HK-2 (cell line): ENCODE measurements around the gene RBMXL3.
"Not testable (repeated sequence)": the region's sequence is repeated elsewhere in the genome, so short reads cannot be mapped to it uniquely, and the experiment has no call there.

Source experiments
- DNase-seq: peaks from one replicate; pipeline ENCODE4 v3.0.0-alpha.2; 2018; ENCODE audit not compliant: unreplicated experiment

Gene RBMXL3

DNA sequence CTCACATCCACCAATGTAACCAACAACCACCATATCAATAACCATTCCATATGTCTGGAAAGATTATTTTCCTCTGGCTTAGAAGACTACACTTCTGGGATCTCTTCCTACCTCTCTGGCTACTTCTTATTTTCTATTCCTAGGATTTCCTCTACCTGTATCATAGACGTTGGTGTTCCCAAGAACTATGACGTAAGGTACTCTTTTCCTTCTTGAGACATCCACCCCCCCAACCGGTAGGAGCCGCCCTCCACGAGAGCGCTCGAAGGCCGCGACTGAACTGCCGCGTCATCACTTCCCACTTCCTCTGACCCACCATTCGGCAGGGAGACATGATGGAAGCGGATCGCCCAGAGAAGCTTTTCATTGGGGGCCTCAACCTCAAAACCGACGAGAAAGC is at the start of gene RBMXL3:
Gene RBMXL3 (plus strand): TSS at position 301 of the 400 bp plus-strand sequence. CDS start 32 bp downstream, at position 333.
- DNase-seq, result no peak

DNA sequence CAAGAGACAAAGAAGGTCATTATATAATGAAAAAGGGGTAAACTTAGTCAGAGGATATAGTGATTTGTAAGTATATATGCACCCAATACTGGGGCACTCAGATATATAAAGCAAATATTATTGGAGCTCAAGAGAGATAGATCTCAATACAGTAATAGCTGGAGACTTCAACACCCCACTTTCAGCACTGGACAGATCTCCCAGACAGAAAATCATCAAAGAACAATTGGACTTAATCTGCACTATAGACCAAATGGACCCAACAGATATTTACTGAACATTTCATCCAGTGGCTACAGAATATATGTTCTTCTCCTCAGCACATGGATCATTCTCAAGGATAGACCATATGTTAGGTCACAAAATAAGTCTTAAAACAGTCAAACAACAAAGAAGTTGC is 47.2 kb upstream of the RBMXL3 start:
- DNase-seq, result no peak

DNA sequence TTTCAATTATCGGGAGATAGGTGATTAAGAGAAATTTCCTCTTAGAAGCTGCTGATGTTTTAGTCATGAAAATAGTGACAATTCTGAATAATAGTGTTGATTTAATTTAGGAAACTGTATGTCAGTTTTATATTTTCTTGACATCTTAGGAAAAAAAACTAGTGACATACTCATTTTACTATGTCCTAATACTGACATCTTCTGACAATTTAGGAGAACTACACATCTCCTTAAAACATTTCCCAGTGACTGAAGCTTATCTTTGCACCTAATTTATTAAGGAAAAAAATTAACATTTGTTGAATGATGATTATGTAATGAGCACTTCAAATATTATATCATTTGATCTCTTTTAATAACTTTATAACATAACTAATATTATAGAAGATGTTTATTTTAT is 42.0 kb upstream of the RBMXL3 start:
- DNase-seq, result no peak

DNA sequence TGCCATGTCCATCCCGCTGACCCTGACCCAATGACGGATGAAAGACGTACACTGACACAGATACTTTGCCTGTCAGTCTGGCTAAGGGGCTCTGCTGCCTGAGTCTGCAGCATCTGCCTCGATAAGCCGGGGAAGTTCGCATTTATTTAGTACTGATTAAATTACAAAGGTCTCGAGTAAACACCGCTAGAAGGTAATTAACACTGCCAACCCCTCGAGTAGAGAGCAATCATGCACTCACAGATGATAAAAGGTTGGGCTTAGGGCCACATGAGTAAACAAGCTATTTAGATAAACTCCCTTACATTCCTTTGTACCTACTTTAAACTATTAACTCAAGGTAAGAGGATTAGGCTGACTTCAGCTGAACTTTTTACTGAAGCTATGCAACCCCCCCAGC is 16.0 kb upstream of the RBMXL3 start:
- DNase-seq, result no peak

DNA sequence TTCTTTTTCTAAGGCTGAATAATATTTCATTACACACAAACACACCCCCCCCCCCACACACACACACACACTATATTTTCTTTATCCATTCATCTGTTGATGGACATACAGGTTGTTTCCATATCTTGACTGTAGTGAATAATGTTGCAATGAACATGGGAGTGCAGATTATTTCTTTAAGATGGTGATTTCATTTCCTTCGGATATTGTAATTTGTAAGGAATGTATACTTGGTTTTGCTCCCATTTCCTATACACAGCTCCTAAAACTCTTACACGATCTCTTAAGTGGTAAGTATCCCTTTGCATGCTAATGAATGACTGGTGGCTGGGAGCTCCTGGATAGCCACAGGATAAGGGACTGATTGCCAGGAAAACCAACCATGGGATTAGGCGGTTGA is 14.7 kb upstream of the RBMXL3 start:
- no peak for DNase-seq

DNA sequence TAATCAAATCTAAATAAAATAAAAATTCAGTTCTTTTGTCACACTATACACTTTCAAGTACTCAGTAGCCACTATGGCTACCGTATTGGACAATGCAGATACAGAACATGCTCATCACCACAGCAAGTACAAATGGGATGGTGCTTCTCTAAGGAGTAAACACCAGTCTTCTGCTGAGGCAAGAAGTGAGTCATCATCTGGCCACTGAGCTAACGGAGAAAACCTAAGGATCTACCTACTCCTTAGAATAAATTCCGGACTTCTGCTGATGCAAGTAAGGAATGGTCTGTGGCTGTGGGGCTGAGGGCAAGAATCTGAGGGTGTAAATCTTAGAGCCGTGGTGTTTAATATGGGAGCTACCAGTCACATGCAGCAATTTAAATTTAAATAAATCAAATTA is 11.3 kb upstream of the RBMXL3 start:
- no peak for DNase-seq

DNA sequence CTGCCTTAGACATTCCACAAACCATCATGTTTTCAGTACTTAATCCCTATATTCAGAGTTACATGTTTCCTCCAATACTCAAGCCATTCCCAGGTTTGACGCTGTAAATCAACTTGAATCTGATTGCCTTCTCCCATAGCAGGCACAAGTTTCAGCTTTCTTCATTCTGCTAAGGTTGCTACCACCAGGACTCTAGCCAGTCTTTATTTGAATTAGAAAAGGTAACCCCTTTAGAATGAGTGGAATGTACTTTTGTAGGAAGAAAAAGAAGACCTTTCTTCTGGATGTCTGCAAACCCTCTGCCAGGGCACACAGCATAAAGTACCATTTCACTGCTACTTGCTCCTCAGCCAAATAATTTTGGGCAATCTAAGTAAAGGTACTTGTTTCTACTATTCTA is 10.7 kb upstream of the RBMXL3 start:
- no peak for DNase-seq

DNA sequence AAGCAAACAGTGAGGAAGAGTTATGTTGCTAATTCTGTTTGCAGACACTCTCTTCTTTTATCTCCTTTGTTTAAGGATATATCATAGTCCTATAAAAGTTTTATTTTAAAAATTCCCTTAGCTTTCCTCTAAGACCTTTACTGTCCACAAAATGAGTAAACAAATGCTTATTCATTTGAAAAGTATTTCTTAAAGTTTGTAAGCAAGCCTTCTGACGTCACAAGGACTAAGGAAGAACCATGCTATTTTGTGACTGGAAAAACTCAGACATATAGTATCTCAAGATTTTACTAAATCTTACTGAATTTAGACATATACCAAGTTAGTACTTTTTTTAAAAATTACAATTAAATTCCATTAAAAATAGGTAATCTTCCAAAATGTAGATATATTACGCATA is 5.2 kb upstream of the RBMXL3 start:
- DNase-seq, result no peak

DNA sequence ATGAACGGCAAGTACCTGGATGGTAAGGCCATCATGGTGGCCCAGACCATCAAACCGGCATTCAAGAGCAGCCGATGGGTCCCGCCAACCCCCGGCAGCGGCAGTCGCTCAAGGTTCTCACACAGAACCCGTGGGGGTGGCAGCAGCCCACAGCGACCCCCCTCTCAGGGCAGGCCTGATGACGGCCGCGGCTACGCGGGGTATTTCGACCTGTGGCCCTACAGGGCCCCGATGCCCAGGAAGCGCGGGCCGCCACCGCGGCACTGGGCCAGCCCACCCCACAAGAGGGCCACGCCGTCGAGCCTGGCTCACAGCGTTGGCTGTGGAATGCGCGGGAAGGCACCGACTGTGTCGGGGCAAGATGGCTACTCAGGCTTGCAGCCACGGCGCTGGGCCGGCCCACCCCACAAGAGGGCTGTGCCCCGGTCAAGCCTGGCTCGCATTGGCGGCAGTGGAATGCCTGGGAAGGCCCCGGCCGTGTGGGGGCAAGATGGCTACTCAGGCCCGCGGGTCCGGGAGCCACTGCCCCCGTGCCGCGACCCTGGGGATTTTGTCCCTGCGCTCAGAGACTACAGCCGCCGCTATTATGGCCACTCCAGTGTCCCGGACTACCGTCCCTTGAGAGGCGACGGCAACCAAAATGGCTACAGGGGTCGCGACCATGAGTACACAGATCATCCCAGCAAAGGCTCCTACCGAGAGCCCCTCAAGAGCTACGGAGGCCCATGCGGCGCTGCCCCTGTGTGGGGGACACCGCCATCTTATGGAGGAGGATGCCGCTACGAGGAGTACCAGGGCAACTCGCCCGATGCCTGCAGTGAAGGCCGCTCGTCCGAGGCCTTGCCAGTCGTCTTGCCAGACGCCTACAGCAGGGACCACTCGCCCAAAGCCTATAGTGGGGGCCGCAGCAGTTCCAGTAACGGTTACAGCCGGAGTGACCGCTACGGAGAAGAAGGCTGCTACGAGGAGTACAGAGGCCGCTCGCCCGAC is 731 bp downstream of the RBMXL3 start:
- no peak for DNase-seq

DNA sequence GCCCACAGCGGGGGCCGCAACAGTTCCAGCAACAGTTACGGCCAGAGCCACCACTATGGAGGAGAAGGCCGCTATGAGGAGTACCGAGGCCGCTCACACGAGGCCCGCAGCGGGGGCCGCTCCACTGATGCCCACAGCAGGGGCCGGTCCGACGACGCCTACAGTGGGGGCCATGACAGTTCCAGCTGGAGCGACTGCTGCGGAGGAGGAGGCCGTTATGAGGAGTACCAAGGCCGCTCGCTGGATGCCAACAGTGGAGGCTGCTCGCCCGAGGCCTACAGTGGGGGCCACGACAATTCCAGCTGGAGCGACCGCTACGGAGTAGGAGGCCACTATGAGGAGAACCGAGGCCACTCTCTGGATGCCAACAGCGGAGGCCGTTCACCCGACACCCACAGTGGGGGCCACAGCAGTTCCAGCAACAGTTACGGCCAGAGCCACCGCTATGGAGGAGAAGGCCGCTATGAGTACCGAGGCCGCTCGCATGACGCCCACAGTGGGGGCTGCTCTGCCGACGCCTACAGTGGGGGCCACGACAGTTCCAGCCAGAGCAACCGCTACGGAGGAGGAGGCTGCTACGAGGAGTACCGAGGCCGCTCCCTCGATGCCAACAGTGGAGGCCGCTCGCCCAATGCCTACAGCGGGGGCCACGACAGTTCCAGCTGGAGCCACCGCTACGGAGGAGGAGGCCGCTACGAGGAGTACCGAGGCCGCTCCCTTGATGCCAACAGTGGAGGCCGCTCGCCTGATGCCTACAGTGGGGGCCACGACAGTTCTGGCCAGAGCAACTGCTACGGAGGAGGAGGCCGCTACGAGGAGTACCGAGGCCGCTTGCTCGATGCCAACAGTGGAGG is 1.7 kb downstream of the RBMXL3 start:
- no peak for DNase-seq

DNA sequence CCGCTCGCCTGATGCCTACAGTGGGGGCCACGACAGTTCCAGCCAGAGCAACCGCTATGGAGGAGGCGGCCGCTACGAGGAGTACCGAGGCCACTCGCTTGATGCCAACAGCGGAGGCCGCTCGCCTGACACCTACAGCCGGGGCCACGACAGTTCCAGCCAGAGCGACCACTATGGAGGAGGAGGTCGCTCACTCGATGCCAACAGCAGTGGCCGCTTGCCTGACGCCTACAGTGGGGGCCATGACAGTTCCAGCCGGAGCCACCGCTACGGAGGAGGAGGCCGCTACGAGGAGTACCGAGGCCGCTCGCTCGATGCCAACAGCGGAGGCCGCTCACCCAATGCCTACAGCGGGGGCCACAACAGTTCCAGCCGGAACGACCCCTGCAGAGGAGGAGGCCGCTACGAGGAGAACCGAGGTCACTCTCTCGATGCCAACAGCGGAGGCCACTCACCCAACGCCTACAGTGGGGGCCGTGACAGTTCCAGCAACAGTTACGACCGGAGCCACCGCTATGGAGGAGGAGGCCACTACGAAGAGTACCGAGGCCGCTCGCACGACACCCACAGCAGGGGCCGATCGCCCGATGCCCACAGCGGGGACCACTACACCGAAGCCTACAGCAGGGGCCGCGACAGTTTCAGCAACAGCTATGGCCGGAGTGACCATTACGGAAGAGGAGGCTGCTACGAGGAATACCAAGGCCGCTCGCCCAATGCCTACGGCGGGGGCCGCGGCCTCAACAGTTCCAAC is 2.5 kb downstream of the RBMXL3 start:
- DNase-seq, result no peak

DNA sequence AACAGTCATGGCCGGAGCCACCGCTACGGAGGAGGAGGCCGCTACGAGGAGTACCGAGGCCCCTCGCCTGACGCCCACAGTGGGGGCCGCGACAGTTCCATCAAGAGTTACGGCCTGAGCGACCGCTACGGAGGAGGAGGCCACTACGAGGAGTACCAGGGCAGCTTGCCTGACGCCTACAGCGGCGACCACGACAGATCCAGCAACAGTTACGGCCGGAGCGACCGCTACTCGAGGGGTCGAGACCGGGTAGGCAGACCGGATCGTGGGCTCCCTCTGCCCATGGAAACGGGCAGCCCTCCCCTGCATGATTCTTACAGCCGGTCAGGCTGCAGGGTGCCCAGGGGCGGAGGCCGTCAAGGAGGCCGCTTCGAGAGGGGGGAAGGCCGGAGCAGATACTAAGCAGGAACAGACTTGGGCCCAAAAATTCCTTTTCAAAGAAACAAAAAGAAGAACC is 3.1 kb downstream of the RBMXL3 start:
- DNase-seq, result no peak

DNA sequence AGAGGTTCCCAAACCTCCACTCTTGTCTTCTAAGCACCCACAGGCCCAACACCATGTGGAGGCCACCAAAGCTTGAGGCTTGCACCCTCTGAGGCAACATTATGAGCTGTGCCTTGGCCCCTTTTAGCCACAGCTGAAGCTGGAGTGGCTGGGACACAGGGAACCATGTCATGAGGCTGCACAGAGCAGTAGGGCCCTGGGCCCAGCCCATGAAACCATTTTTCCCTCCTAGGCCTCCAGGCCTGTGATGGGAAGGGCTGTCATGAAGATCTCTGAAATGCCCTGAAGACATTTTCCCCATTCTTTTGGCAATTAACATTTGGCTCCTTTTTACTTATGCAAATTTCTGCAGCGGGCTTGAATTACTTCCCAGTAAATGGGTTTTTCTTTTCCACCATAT is 14.8 kb downstream of the RBMXL3 start:
- no peak for DNase-seq

DNA sequence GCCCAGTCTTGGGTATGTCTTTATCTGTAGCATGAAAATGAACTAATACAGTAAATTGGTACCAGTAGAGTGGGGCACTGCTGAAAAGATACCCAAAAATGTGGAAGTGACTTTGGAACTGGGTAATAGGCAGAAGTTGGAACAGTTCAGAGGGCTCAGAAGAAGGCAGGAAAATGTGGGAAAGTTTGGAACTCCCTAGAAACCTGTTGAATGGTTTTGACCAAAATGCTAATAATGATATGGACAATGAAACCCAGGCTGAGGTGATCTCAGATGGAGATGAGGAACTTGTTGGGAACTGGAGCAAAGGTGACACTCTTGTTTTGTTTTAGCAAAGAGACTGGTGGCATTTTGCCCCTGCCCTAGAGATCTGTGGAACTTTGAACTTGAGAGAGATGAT is 20.3 kb downstream of the RBMXL3 start:
- DNase-seq, result not testable (repeated sequence)

DNA sequence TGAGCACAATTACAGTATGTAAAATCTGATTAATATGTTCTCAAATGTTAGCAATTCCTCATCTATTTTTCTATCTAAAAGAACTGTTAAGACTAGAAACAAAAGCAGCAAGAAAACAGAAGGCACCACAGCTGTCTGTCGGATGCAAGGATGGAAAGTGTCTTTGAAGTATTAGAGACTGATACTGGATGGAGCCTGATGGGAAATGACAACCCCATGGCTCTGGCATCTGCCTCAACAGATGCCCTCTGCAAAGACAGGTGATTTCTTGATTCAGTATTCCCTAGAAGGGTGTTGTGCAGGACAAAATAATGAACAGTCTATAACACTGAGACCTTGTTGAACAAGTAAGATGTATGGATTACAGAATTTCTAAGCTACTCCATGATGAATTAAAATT is 24.9 kb downstream of the RBMXL3 start:
- no peak for DNase-seq

DNA sequence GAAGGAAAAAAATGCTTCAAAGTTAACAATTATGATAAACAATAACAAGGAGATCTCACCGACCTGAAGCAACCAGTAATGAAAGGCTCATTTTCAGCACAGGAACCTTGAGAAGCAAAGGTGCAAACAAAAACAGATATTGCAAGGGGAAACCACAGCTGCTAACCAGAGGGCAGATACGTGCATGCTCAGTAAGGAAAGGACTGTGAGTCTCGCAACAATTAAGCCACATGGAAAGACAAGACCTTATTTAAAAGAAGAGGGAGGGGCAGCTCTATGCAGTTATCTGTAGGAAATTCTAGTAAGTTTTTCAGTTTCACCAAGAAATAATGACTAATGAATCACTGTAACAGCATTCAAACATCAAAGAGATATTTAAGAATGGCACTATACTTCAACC is 25.4 kb downstream of the RBMXL3 start:
- DNase-seq, result no peak

DNA sequence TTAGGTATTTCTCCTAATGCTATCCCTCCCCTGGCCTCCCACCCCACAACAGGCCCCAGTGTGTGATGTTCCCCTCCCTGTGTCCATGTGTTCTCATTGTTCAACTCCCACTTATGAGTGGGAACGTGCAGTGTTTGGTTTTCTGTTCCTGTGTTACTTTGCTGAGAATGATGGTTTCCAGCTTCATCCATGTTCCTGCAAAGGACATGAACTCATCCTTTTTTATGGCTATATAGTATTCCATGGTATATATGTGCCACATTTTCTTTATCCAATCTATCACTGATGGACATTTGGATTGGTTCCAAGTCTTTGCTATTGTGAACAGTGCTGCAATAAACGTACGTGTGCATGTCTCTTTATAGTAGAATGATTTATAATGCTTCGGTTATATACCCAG is 28.1 kb downstream of the RBMXL3 start:
- not testable (repeated sequence) for DNase-seq

DNA sequence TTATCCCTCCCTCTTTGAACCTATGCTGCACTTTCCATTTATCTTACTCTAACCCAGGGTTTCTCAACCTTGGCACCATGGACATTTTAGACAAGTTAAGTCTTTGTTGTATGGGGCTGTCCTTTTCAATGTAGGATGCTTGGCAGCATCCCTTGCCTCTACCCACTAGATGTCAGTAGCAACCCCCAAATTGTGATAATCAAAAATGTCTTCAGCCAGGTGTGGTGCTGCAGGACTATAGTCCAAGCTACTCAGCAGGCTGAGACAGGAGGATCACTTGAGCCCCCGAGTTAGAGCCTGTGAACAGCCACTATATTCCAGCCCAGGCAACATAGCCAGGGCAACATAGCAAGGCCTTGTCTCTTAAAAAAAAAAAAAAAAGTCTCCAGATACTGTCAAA is 37.7 kb downstream of the RBMXL3 start:
- DNase-seq, result peak; percentile 14

DNA sequence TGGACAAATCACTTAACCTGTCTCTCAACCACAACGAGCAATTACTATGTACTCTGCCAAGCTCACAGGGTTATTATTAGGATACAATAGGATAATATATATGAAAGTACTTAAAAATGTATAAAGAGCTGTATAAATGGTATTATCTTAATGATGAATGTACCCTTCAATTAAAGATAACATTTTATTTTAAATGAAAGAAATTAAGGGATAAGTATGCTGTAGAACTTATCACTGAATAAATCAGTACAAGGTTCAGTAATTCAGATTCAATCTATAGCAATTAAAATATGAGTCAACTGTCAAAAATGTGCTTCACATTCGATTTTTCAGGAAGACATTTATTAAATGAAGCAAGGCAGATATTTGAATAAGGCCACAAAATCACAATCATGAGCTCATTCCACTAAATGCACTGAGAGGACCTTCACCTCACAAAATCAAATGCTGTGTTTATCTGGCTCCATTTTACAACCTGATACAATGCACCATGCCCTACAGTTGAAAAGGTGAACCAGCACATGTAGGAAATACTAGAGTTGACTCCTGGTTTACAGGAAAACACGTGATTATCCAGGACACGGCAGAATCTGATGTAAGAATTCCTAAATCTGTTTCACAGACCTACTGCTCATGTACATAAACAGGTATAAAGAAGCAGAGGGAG is 40.3 kb downstream of the RBMXL3 start:
- no peak for DNase-seq

DNA sequence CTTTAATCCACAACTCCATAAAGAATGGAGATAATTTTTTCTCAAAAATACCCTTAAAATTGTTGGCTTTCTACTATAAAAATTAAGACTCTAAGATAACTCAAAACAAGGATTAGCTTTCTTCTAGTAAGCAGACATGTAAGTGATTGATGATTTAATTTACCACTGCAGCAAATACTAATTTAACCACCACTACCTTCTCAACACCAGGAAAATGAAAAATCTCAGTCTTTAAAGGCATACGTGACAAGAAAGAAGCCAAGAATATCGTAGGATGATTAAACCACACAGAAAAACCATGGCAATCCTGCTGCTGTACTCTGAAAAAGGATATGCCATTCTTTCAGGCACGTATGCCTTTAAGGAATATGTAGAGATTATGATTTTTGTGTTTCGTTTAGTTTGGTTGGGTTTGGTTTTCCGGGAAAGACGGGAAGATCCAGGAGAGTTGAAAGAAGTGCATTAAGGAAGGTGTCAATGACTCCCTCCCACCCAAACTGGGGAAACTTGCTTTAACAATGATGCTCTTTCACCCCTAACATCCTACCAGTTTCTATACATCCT is 43.8 kb downstream of the RBMXL3 start:
- no peak for DNase-seq
